GM21526 (cell line): ENCODE results near the gene SMARCA4.
A peak's percentile ranks its signal among the peaks of the same experiment; 100 is the strongest.

Source experiments
- ATAC-seq: cut with Tn5 transposase; IDR thresholded peaks from one replicate; pipeline ENCODE4 v1.9.1; 2021; ENCODE audit warnings: moderate library complexity; ENCODE audit not compliant: unreplicated experiment, low FRiP score

Gene SMARCA4

DNA sequence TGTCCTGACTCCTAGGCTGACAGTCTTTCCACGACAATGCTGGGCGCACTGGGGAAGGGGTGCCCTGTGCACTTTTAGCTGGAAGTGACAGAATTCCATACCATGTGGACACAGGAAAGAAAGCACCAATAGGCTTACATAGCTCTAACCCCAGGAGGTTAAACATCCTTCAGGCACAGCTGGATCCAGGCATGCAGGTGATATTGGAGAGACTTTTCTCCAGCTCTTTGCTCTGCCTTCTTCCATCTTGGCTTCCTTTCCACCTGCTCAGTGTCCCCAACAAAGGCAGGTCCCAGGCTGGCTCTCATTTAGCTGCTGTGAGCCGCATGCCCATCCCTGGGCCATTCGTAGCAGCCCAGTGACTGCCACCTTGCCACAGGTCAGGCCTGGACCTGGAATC, 67.3 kb downstream of the SMARCA4 start:
- no peak for ATAC-seq

- no peak for ATAC-seq
These were observed 70.7 kb downstream of the SMARCA4 start for GRCh38 chr19:11031421-11032070.

- no peak for ATAC-seq
These were observed 72.4 kb downstream of the SMARCA4 start for GRCh38 chr19:11033251-11033650.

DNA sequence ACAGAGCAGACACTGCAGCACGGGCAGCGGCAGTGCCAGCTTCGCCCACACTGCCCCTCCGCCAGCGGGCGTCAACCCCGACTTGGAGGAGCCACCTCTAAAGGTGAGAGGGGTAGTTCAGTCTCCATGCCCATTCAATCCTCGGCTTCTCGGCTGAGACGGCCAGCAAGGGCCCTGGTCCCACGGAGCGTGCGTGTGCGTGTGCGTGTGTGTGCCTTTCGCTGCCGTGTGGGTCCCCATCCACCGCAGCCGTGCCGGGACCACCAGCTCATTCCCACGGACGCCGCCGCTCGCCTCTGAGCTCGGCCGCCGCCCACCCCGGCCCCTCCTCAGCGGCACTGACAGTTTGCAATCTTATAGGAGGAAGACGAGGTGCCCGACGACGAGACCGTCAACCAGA, 72.9 kb downstream of the SMARCA4 start:
- ATAC-seq: no peak

- no peak for ATAC-seq
These were observed 73.8 kb downstream of the SMARCA4 start for GRCh38 chr19:11034449-11035213.

- ATAC-seq: peak; percentile 51
These were observed 74.9 kb downstream of the SMARCA4 start for GRCh38 chr19:11035441-11036377.

GRCh38 chr19:11038511-11038910, 77.7 kb downstream of the SMARCA4 start:
- no peak for ATAC-seq

DNA sequence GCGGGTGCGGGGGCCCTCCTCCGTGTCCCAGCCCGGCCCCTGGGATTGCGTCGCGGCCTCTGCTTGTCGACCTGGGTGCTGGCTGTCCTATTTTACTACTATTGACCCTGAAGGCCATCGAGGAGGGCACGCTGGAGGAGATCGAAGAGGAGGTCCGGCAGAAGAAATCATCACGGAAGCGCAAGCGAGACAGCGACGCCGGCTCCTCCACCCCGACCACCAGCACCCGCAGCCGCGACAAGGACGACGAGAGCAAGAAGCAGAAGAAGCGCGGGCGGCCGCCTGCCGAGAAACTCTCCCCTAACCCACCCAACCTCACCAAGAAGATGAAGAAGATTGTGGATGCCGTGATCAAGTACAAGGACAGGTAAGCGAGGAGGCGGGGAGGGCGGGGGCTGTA, 80.4 kb downstream of the SMARCA4 start:
- ATAC-seq: no peak

DNA sequence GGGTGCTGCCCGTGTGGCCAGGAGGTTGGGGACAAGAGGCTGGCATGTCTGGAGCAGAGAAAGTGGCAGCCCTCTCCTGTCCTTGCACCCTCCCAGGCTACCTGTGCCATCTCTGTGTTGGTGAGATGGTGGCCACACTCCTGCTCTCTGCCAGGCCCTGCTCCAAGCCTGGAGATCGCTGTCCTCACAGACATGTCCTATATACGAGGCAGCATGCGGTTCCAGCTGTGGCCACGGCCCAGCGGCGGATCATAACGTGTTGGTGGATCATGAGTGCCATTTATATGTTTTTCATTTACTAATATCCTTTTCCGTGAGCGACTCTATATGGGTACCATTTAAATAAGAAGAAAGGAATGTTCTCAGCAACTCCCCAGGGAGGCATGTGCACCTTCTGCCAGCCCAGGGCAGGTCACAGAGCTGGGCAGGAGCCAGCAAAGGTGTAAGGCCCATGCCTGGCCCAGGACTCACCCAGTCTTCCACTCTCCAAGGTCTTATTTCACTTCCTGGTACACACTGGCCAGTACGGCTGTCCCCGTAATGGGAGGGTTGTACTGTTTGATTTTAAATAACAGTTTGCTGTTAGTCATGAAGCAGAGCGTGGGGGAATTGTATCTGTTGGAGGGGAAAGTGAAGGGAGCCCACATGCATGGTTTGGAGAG, 81.3 kb downstream of the SMARCA4 start:
- ATAC-seq: no peak

DNA sequence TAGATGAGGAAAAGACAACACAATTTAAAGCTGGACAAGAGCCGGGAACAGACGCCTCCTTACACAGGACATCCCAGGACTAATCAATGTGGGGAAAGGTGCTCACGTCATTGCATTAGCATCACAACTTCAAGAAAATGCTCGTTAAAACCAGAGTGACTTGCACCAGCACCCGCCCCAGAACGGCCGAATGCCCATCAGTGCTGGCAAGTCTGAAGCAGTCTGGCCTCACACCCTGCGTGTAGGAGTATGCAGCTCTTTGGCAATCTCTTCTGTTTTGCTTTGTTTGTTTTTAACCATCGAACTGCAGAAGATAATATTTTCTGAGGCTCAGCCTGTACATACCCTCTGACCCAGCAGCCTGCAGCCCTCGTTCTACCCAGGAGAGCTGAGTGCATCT, 83.6 kb downstream of the SMARCA4 start:
- ATAC-seq: no peak

- ATAC-seq: no peak
These were observed 84.7 kb downstream of the SMARCA4 start for GRCh38 chr19:11045536-11045935.

DNA sequence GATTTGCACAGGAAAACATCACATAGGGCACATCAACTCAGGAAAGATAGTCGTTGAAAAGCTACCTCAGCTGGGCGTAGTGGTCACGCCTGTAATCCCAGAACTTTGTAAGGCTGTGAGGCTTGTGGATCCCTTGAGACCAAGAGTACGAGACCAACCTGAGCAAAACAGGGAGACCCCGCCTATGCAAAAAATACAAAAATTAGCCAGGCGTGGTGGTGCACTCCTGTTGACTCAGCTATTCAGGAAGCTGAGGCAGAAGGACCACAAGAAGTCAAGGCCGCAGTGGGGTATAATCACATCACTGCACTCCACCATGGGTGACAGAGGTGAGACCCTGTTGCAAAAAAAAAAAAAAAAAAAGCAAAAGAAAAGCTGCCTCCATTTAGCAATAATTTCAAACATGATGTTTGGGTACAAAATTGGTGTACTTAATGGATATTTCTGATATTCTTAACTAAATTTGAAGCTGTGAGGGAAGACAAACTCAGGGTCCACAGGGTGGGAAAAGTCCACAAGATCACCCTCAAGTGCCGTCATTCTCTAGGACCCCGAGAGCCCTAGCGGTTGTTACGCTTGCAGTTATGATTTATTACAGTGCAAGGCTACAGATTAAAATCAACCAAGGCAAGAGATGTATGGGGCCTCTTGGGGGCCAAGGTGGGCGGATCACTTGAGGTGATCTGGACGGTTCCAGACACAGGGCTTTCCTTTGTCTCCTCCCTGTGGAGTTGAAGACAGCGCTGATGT, 86.0 kb downstream of the SMARCA4 start:
- no peak for ATAC-seq

- no peak for ATAC-seq
These were observed 87.0 kb downstream of the SMARCA4 start for GRCh38 chr19:11047866-11048265.

DNA sequence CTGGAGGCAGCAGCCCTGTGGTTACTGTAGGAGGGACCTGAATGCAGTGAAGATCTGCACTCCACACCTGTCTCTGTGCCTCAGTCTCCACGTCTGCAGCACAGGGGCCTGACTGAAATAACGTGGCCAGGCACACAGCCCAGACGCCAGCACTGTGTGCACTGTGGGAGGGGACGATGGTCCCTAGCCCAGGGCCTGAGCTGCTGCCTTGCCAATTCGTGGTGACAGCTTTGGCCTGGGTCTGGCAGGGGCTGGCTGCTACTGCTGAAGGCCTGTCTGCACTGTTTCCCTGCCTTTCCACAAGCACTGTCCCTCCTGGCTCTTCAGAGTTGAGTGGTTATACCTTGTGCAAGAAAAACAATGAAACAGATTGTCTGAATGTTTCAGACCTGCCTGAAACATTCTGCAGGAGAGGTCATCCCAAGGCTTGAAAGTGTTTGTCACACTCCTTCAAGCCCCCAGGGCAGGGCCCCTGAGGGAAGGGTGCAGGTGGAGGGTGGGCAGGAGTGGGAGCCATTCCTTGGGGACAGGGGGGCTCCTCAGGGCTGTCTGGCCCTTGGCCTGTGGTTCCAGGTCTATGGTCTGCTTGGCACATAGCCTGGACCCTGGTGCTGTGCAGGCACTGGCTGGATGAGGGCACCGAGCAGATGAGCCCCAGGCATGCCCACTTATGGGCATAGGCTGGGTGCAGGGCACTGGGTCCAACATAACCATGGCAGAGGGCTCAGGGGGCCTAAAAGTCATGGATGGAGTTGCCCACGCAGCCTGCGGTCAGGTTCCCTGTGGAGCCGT, 89.7 kb downstream of the SMARCA4 start:
- ATAC-seq: no peak

- ATAC-seq: no peak
These were observed 93.0 kb downstream of the SMARCA4 start for GRCh38 chr19:11053817-11054195.

GRCh38 chr19:11054200-11054599, 93.4 kb downstream of the SMARCA4 start:
- no peak for ATAC-seq

- ATAC-seq: no peak
These were observed 93.8 kb downstream of the SMARCA4 start for GRCh38 chr19:11054628-11055027.

DNA sequence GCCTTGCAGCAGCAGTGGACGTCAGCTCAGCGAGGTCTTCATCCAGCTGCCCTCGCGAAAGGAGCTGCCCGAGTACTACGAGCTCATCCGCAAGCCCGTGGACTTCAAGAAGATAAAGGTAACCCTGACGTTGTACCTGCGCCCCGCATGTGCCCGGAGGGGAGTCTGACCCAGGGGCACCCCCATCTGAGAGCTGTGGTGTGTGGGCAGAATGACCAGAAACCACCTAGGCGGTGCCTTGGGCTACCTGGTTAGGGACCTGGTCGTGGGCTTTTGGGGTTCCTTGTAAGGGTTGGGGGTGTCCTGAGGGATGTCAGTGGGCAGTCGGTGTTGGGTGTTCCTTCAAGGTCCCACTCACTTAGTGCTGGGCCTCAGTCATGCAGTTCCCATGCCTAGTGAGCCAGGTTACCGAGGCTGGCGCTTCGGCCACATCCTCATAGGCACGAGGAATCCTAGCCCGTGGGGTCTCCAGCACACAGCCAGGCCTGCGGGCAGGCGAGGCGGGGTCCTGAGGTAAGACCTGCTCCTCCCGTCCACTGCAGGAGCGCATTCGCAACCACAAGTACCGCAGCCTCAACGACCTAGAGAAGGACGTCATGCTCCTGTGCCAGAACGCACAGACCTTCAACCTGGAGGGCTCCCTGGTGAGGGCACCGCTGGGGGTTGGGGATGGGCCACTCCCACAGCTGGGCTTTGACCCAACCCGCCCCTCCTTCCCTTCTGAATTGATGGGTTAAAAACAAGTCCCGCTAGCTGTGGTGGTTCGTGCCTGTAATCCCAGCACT, 97.6 kb downstream of the SMARCA4 start:
- ATAC-seq: no peak
